HFF-Myc (cell line): ENCODE measurements around the gene ATOSB.

Source experiments
- DNase-seq: peaks from one replicate; pipeline ENCODE4 v3.0.0-alpha.2; 2011; ENCODE audit warnings: low read depth; ENCODE audit errors: extremely low read depth
- H3K4me3 ChIP-seq: replicated peaks from 2 replicates; pipeline ENCODE4 v1.5.1; 2011; ENCODE audit warnings: low read depth, mild to moderate bottlenecking, control low read depth, low read length
- TF ChIP-seq, protein P1 (sequence below): IDR thresholded peaks from 2 replicates; pipeline ENCODE4 v1.5.1; 2012; ENCODE audit warnings: mild to moderate bottlenecking, low read depth, low read length, control low read depth; ENCODE audit errors: missing control alignments

ATOSB gene

DNA sequence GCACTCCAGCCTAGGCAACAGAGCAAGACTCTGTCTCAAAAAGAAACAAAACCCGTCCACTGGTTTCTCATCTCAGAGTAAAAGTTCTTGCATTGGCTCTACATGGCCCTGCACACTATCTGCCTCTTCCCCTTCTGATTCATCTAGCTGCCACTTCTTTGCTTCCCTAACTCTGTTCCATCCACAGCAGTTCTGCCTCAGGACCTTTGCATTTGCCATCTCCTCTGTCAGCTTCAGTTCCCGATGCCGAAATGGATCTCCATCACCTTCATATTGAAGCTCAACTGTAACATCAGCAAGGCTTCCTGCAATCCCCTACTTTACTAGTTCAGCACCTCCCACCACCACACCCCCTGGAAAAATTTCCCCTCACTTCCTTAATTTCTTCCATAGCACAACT is 18.1 kb downstream of the ATOSB start:
- H3K4me3 ChIP-seq: no peak overlapping the region
- TF ChIP-seq, protein P1, sequence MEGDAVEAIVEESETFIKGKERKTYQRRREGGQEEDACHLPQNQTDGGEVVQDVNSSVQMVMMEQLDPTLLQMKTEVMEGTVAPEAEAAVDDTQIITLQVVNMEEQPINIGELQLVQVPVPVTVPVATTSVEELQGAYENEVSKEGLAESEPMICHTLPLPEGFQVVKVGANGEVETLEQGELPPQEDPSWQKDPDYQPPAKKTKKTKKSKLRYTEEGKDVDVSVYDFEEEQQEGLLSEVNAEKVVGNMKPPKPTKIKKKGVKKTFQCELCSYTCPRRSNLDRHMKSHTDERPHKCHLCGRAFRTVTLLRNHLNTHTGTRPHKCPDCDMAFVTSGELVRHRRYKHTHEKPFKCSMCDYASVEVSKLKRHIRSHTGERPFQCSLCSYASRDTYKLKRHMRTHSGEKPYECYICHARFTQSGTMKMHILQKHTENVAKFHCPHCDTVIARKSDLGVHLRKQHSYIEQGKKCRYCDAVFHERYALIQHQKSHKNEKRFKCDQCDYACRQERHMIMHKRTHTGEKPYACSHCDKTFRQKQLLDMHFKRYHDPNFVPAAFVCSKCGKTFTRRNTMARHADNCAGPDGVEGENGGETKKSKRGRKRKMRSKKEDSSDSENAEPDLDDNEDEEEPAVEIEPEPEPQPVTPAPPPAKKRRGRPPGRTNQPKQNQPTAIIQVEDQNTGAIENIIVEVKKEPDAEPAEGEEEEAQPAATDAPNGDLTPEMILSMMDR: no peak
- no peak for DNase-seq

DNA sequence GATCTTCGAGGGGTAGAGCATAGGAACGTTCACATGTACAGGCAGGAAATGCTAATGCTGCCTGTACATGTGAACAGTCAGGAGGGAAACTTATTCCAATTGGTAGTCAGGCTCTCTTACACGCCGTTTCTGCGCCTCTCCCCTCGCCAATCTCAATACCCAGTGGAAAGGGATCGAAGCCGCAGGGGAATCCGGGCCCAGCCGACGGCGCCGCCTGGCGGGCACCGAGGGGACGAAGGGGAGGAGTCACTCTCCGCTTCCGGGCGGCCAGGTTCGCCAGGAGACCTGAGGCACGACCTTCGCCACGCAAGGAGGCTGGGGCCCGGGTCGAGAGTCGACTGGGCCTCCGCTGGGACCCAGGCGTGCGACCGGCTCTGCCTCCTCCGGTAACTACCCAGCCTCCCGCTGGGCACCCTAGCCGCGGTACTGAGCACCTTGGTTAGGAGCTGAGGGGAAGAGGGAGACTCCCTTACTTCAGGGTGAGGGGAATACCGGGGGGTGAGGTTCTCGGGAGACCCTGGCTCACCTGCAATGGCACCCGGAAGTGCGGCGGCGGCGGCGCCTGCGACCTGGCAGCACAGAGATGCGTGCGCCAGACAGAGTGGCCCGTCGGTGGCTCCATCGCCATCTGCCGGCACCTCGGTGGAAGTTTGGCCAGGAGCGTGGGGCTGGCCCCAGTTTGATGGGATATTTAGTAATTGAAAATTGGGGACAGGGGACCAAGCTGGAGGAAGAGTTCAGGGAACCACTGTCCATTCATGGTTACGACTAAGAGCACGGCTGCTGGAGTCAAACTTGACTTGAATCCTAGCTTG is 19.4 kb downstream of the ATOSB start, which contains the start of gene PIGO:
TSS of gene PIGO (minus strand) at position 557 of the 815 bp plus-strand sequence. CDS start 1,026 bp downstream, outside the sequence.
- TF ChIP-seq, protein P1: peak; percentile 72
- peak within 1 kb of the TSS; percentile 93 for H3K4me3 ChIP-seq
- DNase-seq: no peak

DNA sequence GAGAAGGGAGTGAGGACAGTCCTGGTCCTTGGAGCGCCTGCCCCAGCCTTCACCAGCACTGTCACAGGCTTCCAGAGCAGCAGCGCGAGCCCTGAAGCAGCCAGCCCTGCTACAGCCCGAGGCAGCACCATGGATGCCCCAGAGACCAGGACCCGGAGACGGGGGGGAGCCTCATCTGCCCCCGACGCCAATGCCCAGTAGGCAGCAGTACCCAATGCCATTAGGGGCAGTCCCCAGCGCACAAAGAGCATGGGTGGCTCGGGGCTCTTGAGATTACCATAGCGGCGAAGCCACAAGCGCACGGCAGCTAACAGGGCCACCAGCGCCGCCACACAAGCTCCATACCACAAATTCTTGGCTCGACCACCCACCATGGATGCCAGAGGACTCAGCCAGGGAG is 24.1 kb downstream of the ATOSB start:
- H3K4me3 ChIP-seq: no peak overlapping the region
- DNase-seq: no peak
- TF ChIP-seq, protein P1: no peak

DNA sequence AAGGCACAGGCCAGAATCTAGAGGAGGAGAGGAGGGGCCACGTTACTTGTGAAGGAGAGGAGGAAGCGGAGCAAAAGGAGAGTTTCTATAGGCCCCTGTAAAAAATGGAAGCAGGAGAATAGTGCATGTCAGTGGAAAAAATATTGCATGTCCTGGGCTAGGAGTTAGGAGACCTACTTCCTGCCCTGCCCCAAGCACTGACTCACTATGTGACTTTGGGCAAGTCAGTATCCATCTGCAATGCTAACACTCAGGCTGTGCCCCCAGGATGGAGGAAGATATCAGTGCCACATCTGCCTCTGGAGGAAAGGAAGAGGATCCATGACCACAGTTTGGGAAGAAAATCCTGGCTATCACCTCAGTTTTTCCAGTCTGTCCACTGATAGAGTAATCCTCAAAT is 26.2 kb downstream of the ATOSB start:
- no peak for DNase-seq
- no peak overlapping the region for H3K4me3 ChIP-seq
- TF ChIP-seq, protein P1: no peak

DNA sequence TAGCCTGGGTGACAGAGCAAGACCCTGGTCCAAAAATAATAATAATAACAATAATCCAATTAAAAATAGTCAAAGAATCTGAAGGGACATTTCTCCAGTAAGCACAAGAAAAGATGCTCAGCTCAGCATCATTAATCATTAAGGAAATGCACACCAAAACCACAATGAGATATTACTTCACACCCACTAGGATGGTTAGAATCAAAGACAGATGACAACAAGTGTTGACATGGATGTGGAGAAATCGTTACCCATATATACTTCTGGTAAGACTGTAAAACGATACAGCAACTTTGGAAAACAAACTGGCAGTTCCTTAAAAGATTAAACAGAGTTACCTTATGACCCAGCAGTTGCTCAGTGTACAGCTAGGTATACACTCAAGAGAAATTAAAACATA is 30.6 kb downstream of the ATOSB start:
- no peak overlapping the region for H3K4me3 ChIP-seq
- no peak for DNase-seq
- TF ChIP-seq, protein P1: no peak

DNA sequence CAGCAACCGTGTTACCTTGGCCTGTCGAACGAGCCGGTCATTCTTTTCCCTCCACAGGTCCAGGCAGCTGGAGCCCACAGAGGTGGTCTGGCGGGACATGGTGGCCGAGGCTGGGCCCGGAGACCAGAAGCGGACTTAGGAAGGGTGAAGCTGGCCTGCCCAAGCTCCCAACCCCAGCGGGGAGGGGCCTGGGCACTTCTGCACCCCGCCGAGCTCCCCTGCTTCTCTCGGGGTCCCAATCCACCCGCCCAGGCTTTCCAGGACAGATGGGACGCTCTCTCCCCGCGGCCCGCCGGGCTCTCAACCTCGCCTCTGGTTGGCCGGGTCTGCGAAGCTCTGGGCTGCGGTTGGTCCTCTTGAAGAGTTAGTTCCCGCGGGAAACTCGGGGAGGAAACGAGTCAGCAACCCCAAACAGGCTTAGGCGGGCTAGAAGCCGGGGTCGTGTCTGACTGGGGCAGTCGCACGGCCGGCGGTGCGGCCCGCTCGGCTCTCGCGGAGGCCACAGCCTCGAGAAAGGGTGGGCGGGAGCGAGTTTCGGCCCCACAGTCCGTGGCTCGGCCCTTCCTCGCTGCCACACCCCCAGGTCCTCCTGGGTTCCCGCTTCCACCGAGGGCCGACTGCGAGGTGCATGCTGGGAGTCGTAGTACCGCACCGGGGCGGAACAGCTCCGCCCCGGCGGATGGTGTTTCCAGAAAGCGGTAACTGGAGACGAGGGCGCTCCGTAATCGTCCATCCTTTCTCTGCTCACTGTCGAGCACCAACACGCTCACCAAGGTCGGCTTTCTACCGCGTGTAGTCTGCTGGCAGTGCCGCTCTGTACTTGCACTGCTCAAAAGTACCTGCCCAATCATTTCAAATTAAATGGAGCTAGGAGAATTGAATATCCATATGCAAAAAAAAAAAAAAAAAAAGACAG is 36.0 kb downstream of the ATOSB start, which contains the start of gene FANCG:
TSS of gene FANCG (minus strand) at position 517 of the 916 bp plus-strand sequence. CDS start at position 99, 418 bp downstream.
- TF ChIP-seq, protein P1: no peak
- DNase-seq: peak; percentile 81
- H3K4me3 ChIP-seq: peak within 1 kb of the TSS; percentile 83
